SK-N-SH (cell line): Measurements from ENCODE around the gene SLIT1. TPM values are rescaled to one million over a fixed set of nuclear protein-coding genes. Genes with fewer than 3 reads are reported as not detected.

Experiments used
- CTCF ChIA-PET: fragments of 300-600, 350-600 bp; formaldehyde crosslinking; extraction: SDS; loops from one replicate; lab custom pipeline; 2021; lab: Yijun Ruan, JAX
- POLR2A ChIA-PET: fragments of 350-600 bp; sonication (Branson Sonifier 250); formaldehyde crosslinking; extraction: SDS; loops from one replicate; lab custom pipeline; 2020; ENCODE audit warnings: antibody characterized with exemption, inconsistent platforms; lab: Yijun Ruan, JAX
- DNase-seq: peaks from one replicate; pipeline ENCODE4 v3.0.0; 2012
- H2AFZ ChIP-seq: fragments of 200-600 bp; sonication (generic); 2 replicates; pipeline ENCODE4 v1.8.1; 2016; ENCODE audit warnings: antibody characterized with exemption, mild to moderate bottlenecking, low read depth
- H3F3A ChIP-seq: fragments of 200-600 bp; sonication (generic); replicated peaks from 2 replicates; pipeline ENCODE3; 2016; ENCODE audit warnings: antibody characterized with exemption, mild to moderate bottlenecking; ENCODE audit not compliant: insufficient read depth
- H3K27ac ChIP-seq, 2 experiments: fragments of 200-500 bp in 1 of 2; fragments of 200-600 bp in 1 of 2; sonication (Bioruptor generic) in 1 of 2; sonication (generic), shearing (Covaris generic) in 1 of 2; 2 replicates each; pipeline versions ENCODE4 v1.5.1 to v1.6.1; 2014 to 2016; ENCODE audit warnings: low read depth in 2 of 2, inconsistent platforms in 1 of 2, low read length in 1 of 2, mild to moderate bottlenecking in 1 of 2, mixed read lengths in 1 of 2
- H3K27me3 ChIP-seq: fragments of 200-600 bp; sonication (generic), shearing (Covaris generic); 2 replicates; pipeline ENCODE4 v1.6.1; 2016; ENCODE audit warnings: mixed run types; ENCODE audit not compliant: insufficient read depth
- H3K36me3 ChIP-seq, 2 experiments: fragments of 200-500 bp in 1 of 2; fragments of 200-600 bp in 1 of 2; sonication (Bioruptor generic) in 1 of 2; sonication (generic) in 1 of 2; replicated peaks in 1 of 2; 2 replicates each; pipeline versions ENCODE3 to v1.5.1; 2014 to 2016; ENCODE audit warnings: low read length in 1 of 2, mild to moderate bottlenecking in 1 of 2; ENCODE audit not compliant: insufficient read depth in 2 of 2, control insufficient read depth in 1 of 2
- H3K4me1 ChIP-seq, 2 experiments: fragments of 200-500 bp in 1 of 2; fragments of 200-600 bp in 1 of 2; sonication (Bioruptor generic) in 1 of 2; sonication (generic), shearing (Covaris generic) in 1 of 2; 2 replicates each; pipeline versions ENCODE4 v1.5.1 to v1.6.1; 2014 to 2016; ENCODE audit warnings: low read depth in 1 of 2, low read length in 1 of 2, mixed run types in 1 of 2; ENCODE audit not compliant: insufficient read depth in 2 of 2, control insufficient read depth in 1 of 2
- H3K4me2 ChIP-seq: fragments of 200-600 bp; sonication (generic), shearing (Covaris generic); 2 replicates; pipeline ENCODE4 v1.6.1; 2017; ENCODE audit warnings: mixed run types
- H3K4me3 ChIP-seq, 2 experiments: fragments of 200-500 bp in 1 of 2; fragments of 200-600 bp in 1 of 2; sonication (Bioruptor generic) in 1 of 2; sonication (generic), shearing (Covaris generic) in 1 of 2; 2 replicates each; pipeline versions ENCODE4 v1.5.1 to v1.8.1; 2014 to 2016; ENCODE audit warnings: low read depth in 2 of 2, inconsistent platforms in 1 of 2, low read length in 1 of 2, mild to moderate bottlenecking in 1 of 2, mixed read lengths in 1 of 2, moderate library complexity in 1 of 2
- H3K79me2 ChIP-seq: fragments of 200-600 bp; sonication (generic); 2 replicates; pipeline ENCODE4 v1.8.1; 2017; ENCODE audit warnings: mild to moderate bottlenecking; ENCODE audit not compliant: insufficient read depth
- H3K9ac ChIP-seq: fragments of 200-600 bp; sonication (generic); 2 replicates; pipeline ENCODE4 v1.6.1; 2017; ENCODE audit warnings: mixed run types
- H3K9me2 ChIP-seq: fragments of 200-600 bp; sonication (generic); 2 replicates; pipeline ENCODE4 v1.6.1; 2017; ENCODE audit warnings: mixed run types
- H3K9me3 ChIP-seq: fragments of 200-600 bp; sonication (generic); 2 replicates; pipeline ENCODE4 v1.6.1; 2017; ENCODE audit warnings: mixed run types, mild to moderate bottlenecking, moderate library complexity
- H4K20me1 ChIP-seq: fragments of 200-600 bp; sonication (generic); 2 replicates; pipeline ENCODE4 v1.6.1; 2017; ENCODE audit warnings: mild to moderate bottlenecking, mixed run types; ENCODE audit not compliant: insufficient read depth
- FOSL2 ChIP-seq: IDR thresholded peaks from 2 replicates; pipeline ENCODE4 v1.4.0; 2012; ENCODE audit warnings: low read depth, mild to moderate bottlenecking, moderate library complexity, borderline replicate concordance
- FOXJ3 ChIP-seq: sonication (generic); formaldehyde crosslinking; IDR thresholded peaks from 2 replicates; pipeline ENCODE4 v1.5.1; 2020; ENCODE audit warnings: mild to moderate bottlenecking, missing genetic modification reagents
- FOXM1 ChIP-seq: IDR thresholded peaks from 2 replicates; pipeline ENCODE4 v1.4.0; 2012; ENCODE audit warnings: low read depth, mild to moderate bottlenecking
- GATA2 ChIP-seq: sonication (generic); formaldehyde crosslinking; IDR thresholded peaks from 2 replicates; pipeline ENCODE4 v1.5.0; 2020; ENCODE audit warnings: mild to moderate bottlenecking, missing genetic modification reagents
- IRF3 ChIP-seq: fragments of 150-350 bp; IDR thresholded peaks from 2 replicates; pipeline ENCODE4 v1.6.1; 2016; ENCODE audit warnings: mild to moderate bottlenecking, low read depth, low read length
- JUND ChIP-seq: IDR thresholded peaks from 2 replicates; pipeline ENCODE4 v1.4.0; 2012
- NRF1 ChIP-seq: IDR thresholded peaks from 2 replicates; pipeline ENCODE4 v1.6.1; 2012; ENCODE audit warnings: low read depth, mild to moderate bottlenecking, low read length
- PBX3 ChIP-seq: IDR thresholded peaks from 2 replicates; pipeline ENCODE4; 2012
- RFX5 ChIP-seq: IDR thresholded peaks from 2 replicates; pipeline ENCODE4 v1.6.1; 2012; ENCODE audit warnings: mild to moderate bottlenecking, improper control_type of control experiment, low read length
- SIN3A ChIP-seq: IDR thresholded peaks from 2 replicates; pipeline ENCODE4 v1.6.1; 2012; ENCODE audit warnings: low read depth, mild to moderate bottlenecking, low read length, moderate library complexity, borderline replicate concordance
- TAF1 ChIP-seq: IDR thresholded peaks from 2 replicates; pipeline ENCODE4 v1.6.1; 2012; ENCODE audit warnings: low read depth, mild to moderate bottlenecking, low read length, moderate library complexity, borderline replicate concordance
- TCF12 ChIP-seq: IDR thresholded peaks from 2 replicates; pipeline ENCODE4 v1.4.0; 2012
- TEAD4 ChIP-seq: IDR thresholded peaks from 2 replicates; pipeline ENCODE4 v1.4.0; 2012; ENCODE audit warnings: mild to moderate bottlenecking, borderline replicate concordance; ENCODE audit not compliant: insufficient read depth
- USF2 ChIP-seq: fragments of 150-350 bp; IDR thresholded peaks from 2 replicates; pipeline ENCODE4 v1.6.1; 2017; ENCODE audit warnings: antibody characterized with exemption, low read length, low read depth, borderline replicate concordance
- ZBTB33 ChIP-seq: IDR thresholded peaks from 2 replicates; pipeline ENCODE4 v1.4.0; 2012; ENCODE audit warnings: low read depth, borderline replicate concordance
- WGBS: methylation state at CpG from one replicate; pipeline ENCODE4 v1.1.6; 2017; ENCODE audit warnings: low lambda C conversion rate; 5-methylcytosine and 5-hydroxymethylcytosine counted together
- polyA plus RNA-seq, 3 experiments: library from polyadenylated mRNA; depleted of rRNA; stranded (reverse); fragments of >200 nt; gene quantifications; 2 replicates each; pipeline ENCODE4 v1.2.3, GENCODE V29; 2012

SLIT1 gene
- polyA plus RNA-seq, 1 of the 3 experiments (the other 2 are of a cell fraction) = 0.05 TPM

GRCh38 chr10:97200616-97201015 lies 14.9 kb upstream of the SLIT1 start:
- TF ChIP-seq FOXM1 (no peak), SIN3A (no peak), RFX5 (no peak), ZBTB33 (no peak), IRF3 (no peak), JUND (no peak), TAF1 (no peak), USF2 (no peak), PBX3 (no peak), TCF12 (no peak), NRF1 (no peak), GATA2 (no peak), FOSL2 (no peak), TEAD4 (no peak), FOXJ3 (CRISPR knock-in tag) (no peak)
- CTCF ChIA-PET = interaction anchor here (0.6 to 27.2 kb wide), 6 partner anchors 11 to 175 kb away, joined by 3 to 894 read pairs (median 80); partner anchors contain the start of gene SLIT1

More at GRCh38 chr10:97200616-97201015, 14.9 kb upstream of the SLIT1 start:
- peaks cover 3% of the 10 kb centered on the region for H3K27me3 ChIP-seq
- no peak overlapping the region for H2AFZ ChIP-seq
- WGBS = 64% methylated on average over 6 of the region's 6 CpGs
- no peaks in the 10 kb centered on the region for H3K79me2 ChIP-seq
- no peaks in the 10 kb centered on the region for H3F3A ChIP-seq
- no peak overlapping the region for H3K27ac ChIP-seq
- H3K9me3 ChIP-seq = no peaks in the 10 kb centered on the region
- H4K20me1 ChIP-seq = no peaks in the 10 kb centered on the region
- DNase-seq = no peak
- no peak overlapping the region for H3K4me3 ChIP-seq
- H3K9me2 ChIP-seq = no peaks in the 10 kb centered on the region
- no peak overlapping the region for H3K4me2 ChIP-seq
- POLR2A ChIA-PET = no interaction called here
- no peak overlapping the region for H3K9ac ChIP-seq
- peaks cover 0 to 3% of the 10 kb centered on the region in 2 experiments; a peak in 1 of 4 replicates for H3K4me1 ChIP-seq
- no peaks in the 10 kb centered on the region for H3K36me3 ChIP-seq
